WERI-Rb-1 (cell line): ENCODE measurements around the gene ATP11A.
"Not testable (repeated sequence)": the region's sequence is repeated elsewhere in the genome, so short reads cannot be mapped to it uniquely, and the experiment has no call there.

Experiments used
- DNase-seq: peaks from one replicate; pipeline ENCODE4 v3.0.0-alpha.2; 2020
- H3K27ac ChIP-seq: fragments of 250-450 bp; sonication (Bioruptor Pico); 2 replicates; pipeline ENCODE4 v1.5.1; 2020; ENCODE audit warnings: mild to moderate bottlenecking, moderate library complexity
- H3K27me3 ChIP-seq: fragments of 250-450 bp; sonication (Bioruptor Pico); 2 replicates; pipeline ENCODE4 v1.5.1; 2021; ENCODE audit warnings: mild to moderate bottlenecking, low read depth, moderate library complexity; ENCODE audit not compliant: insufficient read depth, severe bottlenecking
- H3K36me3 ChIP-seq: fragments of 250-450 bp; sonication (Bioruptor Pico); 2 replicates; pipeline ENCODE4 v1.5.1; 2020; ENCODE audit warnings: mild to moderate bottlenecking, moderate library complexity
- H3K4me3 ChIP-seq: 2 replicates; pipeline ENCODE4 v1.5.1; 2011; ENCODE audit warnings: low read depth, mild to moderate bottlenecking, control low read depth, low read length
- H3K9me3 ChIP-seq: fragments of 250-450 bp; sonication (Bioruptor Pico); 2 replicates; pipeline ENCODE4 v1.5.1; 2021; ENCODE audit warnings: mild to moderate bottlenecking, moderate library complexity; ENCODE audit not compliant: severe bottlenecking
- TF ChIP-seq, protein P1 (sequence below): IDR thresholded peaks from 2 replicates; pipeline ENCODE4 v1.5.1; 2011; ENCODE audit warnings: low read depth, mild to moderate bottlenecking, control low read depth, inconsistent platforms, low read length

ATP11A gene

GRCh38 chr13:112708560-112709240, 18.9 kb downstream of the ATP11A start:
- no peak for DNase-seq
- TF ChIP-seq, protein P1, sequence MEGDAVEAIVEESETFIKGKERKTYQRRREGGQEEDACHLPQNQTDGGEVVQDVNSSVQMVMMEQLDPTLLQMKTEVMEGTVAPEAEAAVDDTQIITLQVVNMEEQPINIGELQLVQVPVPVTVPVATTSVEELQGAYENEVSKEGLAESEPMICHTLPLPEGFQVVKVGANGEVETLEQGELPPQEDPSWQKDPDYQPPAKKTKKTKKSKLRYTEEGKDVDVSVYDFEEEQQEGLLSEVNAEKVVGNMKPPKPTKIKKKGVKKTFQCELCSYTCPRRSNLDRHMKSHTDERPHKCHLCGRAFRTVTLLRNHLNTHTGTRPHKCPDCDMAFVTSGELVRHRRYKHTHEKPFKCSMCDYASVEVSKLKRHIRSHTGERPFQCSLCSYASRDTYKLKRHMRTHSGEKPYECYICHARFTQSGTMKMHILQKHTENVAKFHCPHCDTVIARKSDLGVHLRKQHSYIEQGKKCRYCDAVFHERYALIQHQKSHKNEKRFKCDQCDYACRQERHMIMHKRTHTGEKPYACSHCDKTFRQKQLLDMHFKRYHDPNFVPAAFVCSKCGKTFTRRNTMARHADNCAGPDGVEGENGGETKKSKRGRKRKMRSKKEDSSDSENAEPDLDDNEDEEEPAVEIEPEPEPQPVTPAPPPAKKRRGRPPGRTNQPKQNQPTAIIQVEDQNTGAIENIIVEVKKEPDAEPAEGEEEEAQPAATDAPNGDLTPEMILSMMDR = no peak
- H3K27me3 ChIP-seq = no peaks in the 10 kb centered on the region

GRCh38 chr13:112709316-112709715, 19.5 kb downstream of the ATP11A start:
- H3K36me3 ChIP-seq, DNase-seq, H3K27me3 ChIP-seq, H3K4me3 ChIP-seq, H3K27ac ChIP-seq, H3K9me3 ChIP-seq: not testable (repeated sequence)

More at GRCh38 chr13:112708560-112709240, 18.9 kb downstream of the ATP11A start:
- H3K9me3 ChIP-seq = no peaks in the 10 kb centered on the region
- no peak overlapping the region for H3K4me3 ChIP-seq
- no peaks in the 10 kb centered on the region; the same call in 1 of the 2 replicates for H3K36me3 ChIP-seq
- no peak overlapping the region for H3K27ac ChIP-seq

DNA sequence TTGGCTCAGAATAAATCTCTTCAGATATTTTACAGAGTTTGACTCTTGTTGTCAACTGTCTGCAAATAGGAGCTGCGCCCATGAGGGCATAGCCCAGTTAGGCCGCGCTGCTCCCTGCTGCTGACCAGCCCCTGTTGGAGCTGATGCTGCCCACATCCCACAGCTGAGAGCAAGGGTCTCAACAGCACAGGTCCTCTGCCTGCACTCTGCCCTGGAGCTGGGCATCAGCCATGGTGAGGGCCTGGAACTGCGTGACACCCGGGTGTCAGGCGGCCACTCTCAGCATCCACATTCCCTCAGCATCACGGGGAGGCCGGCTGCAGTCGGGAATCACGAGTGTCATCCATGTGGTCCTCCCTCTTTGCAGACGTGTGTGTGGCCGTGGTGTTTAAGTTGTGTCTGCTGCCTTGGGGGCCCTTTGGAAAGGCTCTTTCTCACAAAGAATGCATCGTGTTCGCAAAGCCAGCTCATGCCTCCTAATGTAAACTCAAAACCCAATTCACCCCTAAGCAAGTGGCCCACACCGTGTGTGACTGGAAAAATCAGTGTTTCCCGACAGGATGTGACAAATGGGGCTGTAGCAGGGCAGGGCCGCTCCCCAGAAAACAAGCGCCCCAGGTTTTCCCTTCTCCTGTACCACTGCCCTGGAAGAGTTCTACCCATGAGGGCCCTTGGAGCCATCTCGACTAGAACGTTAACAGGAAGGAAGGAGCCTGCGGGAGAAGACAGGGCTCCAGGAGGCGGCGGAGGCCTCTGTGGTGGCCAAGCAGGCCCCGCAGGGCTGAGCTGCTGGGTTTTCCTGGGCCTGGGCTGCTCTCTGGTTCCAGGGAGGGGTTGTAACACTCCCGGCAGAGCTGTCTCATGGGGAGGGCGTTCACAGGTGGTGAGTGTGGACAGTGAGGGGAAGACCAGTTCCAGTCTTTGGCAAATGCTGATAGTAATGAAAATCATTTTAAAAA, 20.3 kb downstream of the ATP11A start:
- Histone ChIP-seq H3K4me3 (no peak overlapping the region), H3K27ac (no peak overlapping the region), H3K9me3 (no peaks in the 10 kb centered on the region), H3K36me3 (no peaks in the 10 kb centered on the region; the same call in 1 of the 2 replicates), H3K27me3 (no peaks in the 10 kb centered on the region)
- no peak for DNase-seq
- TF ChIP-seq, protein P1 = no peak

DNA sequence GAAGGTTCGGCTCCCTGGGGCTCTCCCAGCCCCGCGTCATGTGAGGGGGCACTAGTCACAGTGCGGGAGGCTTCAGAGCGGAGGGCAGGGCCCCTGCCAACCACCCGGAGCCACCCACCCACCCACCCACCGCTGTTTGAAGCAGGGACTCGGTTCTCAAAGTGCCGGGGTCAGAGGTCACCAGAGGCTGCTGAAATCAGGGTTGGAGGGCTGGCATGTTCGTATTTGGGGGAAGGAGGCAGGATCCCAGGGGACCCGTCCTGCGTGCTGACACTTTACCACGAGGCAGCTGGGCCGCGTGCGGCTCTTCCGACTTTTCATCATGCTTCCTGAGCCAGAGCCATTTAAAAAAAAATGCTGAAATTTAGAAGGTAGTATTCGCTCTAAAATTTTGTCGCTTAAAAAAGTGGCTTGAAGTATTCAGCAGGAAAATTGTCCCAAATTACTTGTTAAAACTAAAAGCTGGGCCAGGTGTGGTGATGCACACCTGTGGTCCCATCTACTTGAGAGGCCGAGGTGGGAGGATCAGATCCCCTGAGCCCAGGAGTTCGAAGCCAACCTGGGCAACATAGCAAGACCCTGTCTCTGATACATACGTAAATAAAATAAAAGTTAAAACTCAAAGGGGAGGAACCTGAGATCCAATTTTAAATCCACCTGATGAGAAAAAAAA, 21.2 kb downstream of the ATP11A start:
- no peaks in the 10 kb centered on the region; the same call in 1 of the 2 replicates for H3K36me3 ChIP-seq
- no peaks in the 10 kb centered on the region for H3K27me3 ChIP-seq
- DNase-seq = no peak
- TF ChIP-seq, protein P1 = no peak
- H3K9me3 ChIP-seq = no peaks in the 10 kb centered on the region
- H3K4me3 ChIP-seq = no peak overlapping the region
- no peak overlapping the region for H3K27ac ChIP-seq

DNA sequence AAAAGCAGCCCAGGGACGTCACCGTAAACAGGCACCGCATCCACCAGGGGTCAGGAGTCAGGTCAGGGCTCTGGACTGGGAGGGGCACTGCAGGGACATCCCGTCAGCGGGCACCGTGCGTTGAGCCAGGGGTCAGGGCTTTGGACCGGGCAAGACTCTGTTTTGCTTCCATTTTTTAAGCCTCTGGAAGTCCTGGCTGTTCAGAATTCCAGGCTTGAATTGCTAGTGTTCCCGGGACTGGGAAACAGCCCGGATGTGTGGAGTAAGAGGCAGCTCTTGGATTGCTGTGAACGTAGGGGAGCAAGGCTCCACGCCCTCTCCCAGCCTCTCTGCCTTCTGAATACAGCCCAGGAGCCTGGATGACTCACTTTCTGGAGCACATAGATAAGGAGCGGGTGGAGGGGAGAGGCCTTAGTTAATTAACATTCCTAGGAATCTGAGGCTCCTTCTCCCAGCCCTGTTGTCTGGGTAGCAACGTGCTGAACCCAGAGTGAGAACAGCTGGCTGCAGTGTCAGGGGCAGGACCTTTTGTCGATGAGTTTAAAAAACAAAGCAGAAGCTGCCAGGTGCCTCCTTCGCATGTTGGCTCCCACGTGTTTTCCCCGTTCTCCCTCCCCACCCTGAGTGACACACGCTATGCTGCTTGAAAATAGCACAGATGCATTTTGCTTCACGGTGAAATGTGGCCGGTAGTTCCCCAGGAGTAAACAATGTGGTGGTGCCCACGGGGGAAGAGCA, 21.9 kb downstream of the ATP11A start:
- H3K36me3 ChIP-seq = no peaks in the 10 kb centered on the region; the same call in 1 of the 2 replicates

More for the DNA sequence above, 21.9 kb downstream of the ATP11A start:
- no peak overlapping the region for H3K4me3 ChIP-seq
- no peaks in the 10 kb centered on the region for H3K9me3 ChIP-seq
- TF ChIP-seq, protein P1 = peak; percentile 55
- no peaks in the 10 kb centered on the region for H3K27me3 ChIP-seq
- H3K27ac ChIP-seq = no peak overlapping the region; the same call in 1 of the 2 replicates
- no peak for DNase-seq
